Stimulated activated CD8-positive, alpha-beta memory T cell treated with anti-CD3 and anti-CD28 coated beads, Interleukin-7, amount 100 ng/mL, for 48 hours (primary cell): ENCODE results near the gene HCN2.
A peak's percentile ranks its signal among the peaks of the same experiment; 100 is the strongest.

Experiments used
- DNase-seq, 2 donors: peaks; one replicate each; pipeline ENCODE4 v3.0.0-alpha.2; 2020; ENCODE audit warnings: low read depth in 1 of 2; ENCODE audit errors: extremely low read depth in 1 of 2

HCN2 gene

GRCh38 chr19:633786-634639, 44.3 kb downstream of the HCN2 start:
- no peak for DNase-seq

GRCh38 chr19:634975-635652, 45.4 kb downstream of the HCN2 start:
- DNase-seq = no peak

GRCh38 chr19:638906-639252, 49.2 kb downstream of the HCN2 start:
- no peak for DNase-seq

- peak; percentile 86 to 91 for DNase-seq
Measured at GRCh38 chr19:639253-640160, 49.8 kb downstream of the HCN2 start, which contains the start of gene FGF22. FGF22 (plus strand) TSS chr19:639879; CDS start chr19:639926, 47 bp downstream.

- no peak for DNase-seq
Measured at GRCh38 chr19:640161-640558, 50.5 kb downstream of the HCN2 start.

GRCh38 chr19:640606-641189, 51.0 kb downstream of the HCN2 start:
- DNase-seq = no peak

GRCh38 chr19:641702-642101, 52.0 kb downstream of the HCN2 start:
- DNase-seq = no peak

- no peak for DNase-seq
Measured at GRCh38 chr19:642767-643727, 53.4 kb downstream of the HCN2 start.

GRCh38 chr19:643736-644135, 54.1 kb downstream of the HCN2 start:
- DNase-seq = no peak

GRCh38 chr19:644363-644762, 54.7 kb downstream of the HCN2 start:
- no peak for DNase-seq

GRCh38 chr19:644789-645188, 55.1 kb downstream of the HCN2 start:
- DNase-seq = no peak

- DNase-seq = no peak
Measured at GRCh38 chr19:645912-646778, 56.5 kb downstream of the HCN2 start.

GRCh38 chr19:646779-647565, 57.3 kb downstream of the HCN2 start:
- DNase-seq = no peak

- no peak for DNase-seq
Measured at GRCh38 chr19:647566-648284, 58.0 kb downstream of the HCN2 start.

GRCh38 chr19:648305-648704, 58.6 kb downstream of the HCN2 start:
- no peak for DNase-seq

GRCh38 chr19:648904-649801, 59.5 kb downstream of the HCN2 start:
- no peak for DNase-seq
